Measurements from ENCODE around the gene RANGRF.

Gene RANGRF

GRCh38 chr17:8300226-8300625 is 11.8 kb downstream of the RANGRF start:
- no peak overlapping the region for H3K4me3 ChIP-seq (ENCODE audit: low read length)
- no peaks in the 10 kb centered on the region for H3K9me3 ChIP-seq (replicated peaks; ENCODE audit: low read length)
- no peaks in the 10 kb centered on the region for H3K36me3 ChIP-seq (ENCODE audit: insufficient read depth, low read length)
- H3K9ac ChIP-seq (ENCODE audit: low read depth, low read length), result no peak overlapping the region
- H3K4me1 ChIP-seq (ENCODE audit: control insufficient read depth, insufficient read depth, low read length), result no peaks in the 10 kb centered on the region
- H3K27me3 ChIP-seq (ENCODE audit: control insufficient read depth, insufficient read depth, low read length), result no peaks in the 10 kb centered on the region
- H3K4me2 ChIP-seq (ENCODE audit: low read length), result no peak overlapping the region

GRCh38 chr17:8300627-8301242 is 12.3 kb downstream of the RANGRF start:
- Histone ChIP-seq H3K36me3 (ENCODE audit: insufficient read depth, low read length) (no peaks in the 10 kb centered on the region), H3K9ac (ENCODE audit: low read depth, low read length) (no peak overlapping the region), H3K4me2 (ENCODE audit: low read length) (no peak overlapping the region), H3K27me3 (ENCODE audit: control insufficient read depth, insufficient read depth, low read length) (no peaks in the 10 kb centered on the region), H3K4me1 (ENCODE audit: control insufficient read depth, insufficient read depth, low read length) (no peaks in the 10 kb centered on the region), H3K9me3 (replicated peaks; ENCODE audit: low read length) (no peaks in the 10 kb centered on the region), H3K4me3 (ENCODE audit: low read length) (no peak overlapping the region)

DNA sequence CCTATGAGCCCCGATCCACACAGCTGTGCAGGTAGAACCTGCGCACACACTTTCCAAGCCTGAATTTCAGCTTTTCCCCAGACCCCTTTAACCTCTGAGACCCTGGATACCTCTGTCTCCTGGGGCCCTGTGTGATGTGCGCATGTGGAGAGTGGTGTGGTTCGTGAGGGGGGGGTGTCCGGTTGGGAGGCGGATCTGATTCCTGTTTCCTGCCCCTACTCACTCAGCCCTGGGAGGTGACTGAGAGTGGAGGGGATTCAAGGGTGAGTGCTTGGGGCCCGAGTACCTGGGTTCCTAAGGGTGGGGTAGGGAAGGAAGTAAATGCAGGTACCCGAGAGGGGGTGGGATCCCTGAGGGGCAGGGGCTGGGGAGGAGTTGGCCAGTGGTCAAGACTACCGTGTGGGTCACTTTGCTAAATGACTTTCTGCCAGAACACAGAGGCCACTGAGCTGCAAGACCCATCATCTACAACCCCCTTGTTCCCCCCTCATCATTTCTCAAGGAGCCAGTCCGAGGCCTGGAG is 22.2 kb downstream of the RANGRF start:
- peaks cover 54% of the 10 kb centered on the region for H3K27me3 ChIP-seq (ENCODE audit: control insufficient read depth, insufficient read depth, low read length)
- no peak overlapping the region for H3K4me2 ChIP-seq (ENCODE audit: low read length)
- no peaks in the 10 kb centered on the region for H3K4me1 ChIP-seq (ENCODE audit: control insufficient read depth, insufficient read depth, low read length)
- no peak overlapping the region for H3K4me3 ChIP-seq (ENCODE audit: low read length)
- no peak overlapping the region for H3K9ac ChIP-seq (ENCODE audit: low read depth, low read length)
- no peaks in the 10 kb centered on the region for H3K9me3 ChIP-seq (replicated peaks; ENCODE audit: low read length)
- H3K36me3 ChIP-seq (ENCODE audit: insufficient read depth, low read length), result no peaks in the 10 kb centered on the region

GRCh38 chr17:8311131-8311790 is 22.8 kb downstream of the RANGRF start:
- peaks cover 60% of the 10 kb centered on the region for H3K27me3 ChIP-seq (ENCODE audit: control insufficient read depth, insufficient read depth, low read length)
- no peak overlapping the region for H3K4me3 ChIP-seq (ENCODE audit: low read length)
- H3K9ac ChIP-seq (ENCODE audit: low read depth, low read length), result no peak overlapping the region
- H3K4me2 ChIP-seq (ENCODE audit: low read length), result no peak overlapping the region
- no peaks in the 10 kb centered on the region for H3K36me3 ChIP-seq (ENCODE audit: insufficient read depth, low read length)
- no peaks in the 10 kb centered on the region for H3K4me1 ChIP-seq (ENCODE audit: control insufficient read depth, insufficient read depth, low read length)
- H3K9me3 ChIP-seq (replicated peaks; ENCODE audit: low read length), result no peaks in the 10 kb centered on the region

GRCh38 chr17:8312251-8312650 is 23.8 kb downstream of the RANGRF start:
- Histone ChIP-seq H3K4me2 (ENCODE audit: low read length) (no peak overlapping the region), H3K9ac (ENCODE audit: low read depth, low read length) (no peak overlapping the region), H3K9me3 (replicated peaks; ENCODE audit: low read length) (no peaks in the 10 kb centered on the region), H3K4me3 (ENCODE audit: low read length) (no peak overlapping the region), H3K36me3 (ENCODE audit: insufficient read depth, low read length) (no peaks in the 10 kb centered on the region), H3K27me3 (ENCODE audit: control insufficient read depth, insufficient read depth, low read length) (peaks cover 66% of the 10 kb centered on the region), H3K4me1 (ENCODE audit: control insufficient read depth, insufficient read depth, low read length) (no peaks in the 10 kb centered on the region)

- Histone ChIP-seq H3K27me3 (ENCODE audit: control insufficient read depth, insufficient read depth, low read length) (peaks cover 72% of the 10 kb centered on the region), H3K4me1 (ENCODE audit: control insufficient read depth, insufficient read depth, low read length) (no peaks in the 10 kb centered on the region)
Measured at GRCh38 chr17:8312726-8313600, 24.5 kb downstream of the RANGRF start.

DNA sequence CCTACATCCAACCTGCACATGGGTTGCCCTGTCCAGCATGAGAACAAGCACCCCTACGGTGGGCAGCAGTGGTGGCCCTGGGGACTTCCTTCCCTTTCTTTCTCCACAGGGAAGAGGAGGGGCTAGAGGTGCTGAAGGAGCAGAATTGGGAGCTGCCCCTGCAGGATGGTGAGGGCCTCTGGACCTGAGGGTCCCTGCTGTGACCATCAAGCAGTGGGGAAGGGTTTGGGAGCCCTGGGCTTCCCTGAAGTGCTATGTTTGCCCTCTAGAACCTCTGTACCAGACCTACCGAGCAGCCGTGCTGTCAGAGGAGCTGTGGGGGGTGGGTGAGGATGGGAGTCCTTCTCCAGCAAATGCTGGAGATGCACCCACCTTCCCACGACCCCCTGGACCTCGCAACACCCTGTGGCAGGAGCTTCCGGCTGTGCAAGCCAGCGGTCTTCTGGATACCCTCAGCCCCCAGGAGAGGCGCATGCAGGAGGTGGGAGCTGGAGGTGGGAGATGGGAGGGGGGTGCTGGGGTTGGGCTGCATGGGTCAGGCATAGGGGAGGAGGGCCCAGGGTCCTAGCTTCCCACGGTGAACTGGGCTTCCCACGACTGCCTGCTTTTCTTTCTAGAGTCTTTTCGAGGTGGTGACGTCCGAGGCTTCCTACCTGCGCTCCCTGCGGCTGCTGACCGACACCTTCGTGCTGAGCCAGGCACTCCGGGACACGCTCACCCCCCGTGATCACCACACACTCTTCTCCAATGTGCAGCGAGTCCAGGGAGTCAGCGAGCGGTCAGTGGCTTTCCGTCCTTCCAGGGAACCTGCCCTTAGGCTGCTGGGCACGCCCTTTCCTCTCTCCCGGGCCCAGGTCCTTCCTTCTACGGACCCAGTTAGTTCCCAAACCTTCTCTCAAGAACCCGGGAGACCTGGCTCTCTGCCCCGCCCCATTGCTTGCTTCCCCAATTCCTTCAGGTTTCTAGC is 26.6 kb downstream of the RANGRF start:
- no peak overlapping the region for H3K4me3 ChIP-seq (ENCODE audit: low read length)
- no peaks in the 10 kb centered on the region for H3K9me3 ChIP-seq (replicated peaks; ENCODE audit: low read length)
- no peaks in the 10 kb centered on the region for H3K4me1 ChIP-seq (ENCODE audit: control insufficient read depth, insufficient read depth, low read length)
- no peak overlapping the region for H3K9ac ChIP-seq (ENCODE audit: low read depth, low read length)
- peaks cover 83% of the 10 kb centered on the region for H3K27me3 ChIP-seq (ENCODE audit: control insufficient read depth, insufficient read depth, low read length)
- H3K36me3 ChIP-seq (ENCODE audit: insufficient read depth, low read length), result no peaks in the 10 kb centered on the region
- H3K4me2 ChIP-seq (ENCODE audit: low read length), result no peak overlapping the region

More at GRCh38 chr17:8312726-8313600, 24.5 kb downstream of the RANGRF start:
- Histone ChIP-seq H3K4me2 (ENCODE audit: low read length) (no peak overlapping the region), H3K36me3 (ENCODE audit: insufficient read depth, low read length) (no peaks in the 10 kb centered on the region), H3K4me3 (ENCODE audit: low read length) (no peak overlapping the region), H3K9me3 (replicated peaks; ENCODE audit: low read length) (no peaks in the 10 kb centered on the region), H3K9ac (ENCODE audit: low read depth, low read length) (no peak overlapping the region)

DNA sequence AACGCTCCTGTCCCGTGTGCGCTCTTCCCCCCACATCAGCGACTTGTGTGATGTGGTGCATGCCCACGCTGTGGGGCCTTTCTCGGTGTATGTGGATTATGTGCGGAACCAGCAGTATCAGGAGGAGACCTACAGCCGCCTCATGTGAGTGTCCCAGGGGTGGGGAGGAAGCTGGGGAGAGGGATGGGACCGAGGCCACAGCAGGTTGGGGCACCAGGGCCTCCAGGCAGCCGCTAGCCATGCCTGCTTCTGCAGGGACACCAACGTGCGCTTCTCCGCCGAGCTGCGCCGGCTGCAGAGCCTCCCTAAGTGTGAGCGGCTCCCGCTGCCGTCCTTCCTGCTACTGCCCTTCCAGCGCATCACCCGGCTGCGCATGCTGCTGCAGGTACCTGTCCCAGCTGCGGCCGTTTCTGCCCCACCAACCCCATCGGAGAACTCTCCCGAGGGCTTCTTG is 27.3 kb downstream of the RANGRF start:
- no peak overlapping the region for H3K4me2 ChIP-seq (ENCODE audit: low read length)
- H3K4me3 ChIP-seq (ENCODE audit: low read length), result no peak overlapping the region
- H3K4me1 ChIP-seq (ENCODE audit: control insufficient read depth, insufficient read depth, low read length), result no peaks in the 10 kb centered on the region
- H3K9me3 ChIP-seq (replicated peaks; ENCODE audit: low read length), result no peaks in the 10 kb centered on the region
- H3K36me3 ChIP-seq (ENCODE audit: insufficient read depth, low read length), result no peaks in the 10 kb centered on the region
- no peak overlapping the region for H3K9ac ChIP-seq (ENCODE audit: low read depth, low read length)
- H3K27me3 ChIP-seq (ENCODE audit: control insufficient read depth, insufficient read depth, low read length), result peaks cover 80% of the 10 kb centered on the region

GRCh38 chr17:8318010-8318935 is 29.8 kb downstream of the RANGRF start:
- Histone ChIP-seq H3K4me3 (ENCODE audit: low read length) (no peak overlapping the region), H3K27me3 (ENCODE audit: control insufficient read depth, insufficient read depth, low read length) (peaks cover 64% of the 10 kb centered on the region), H3K4me1 (ENCODE audit: control insufficient read depth, insufficient read depth, low read length) (no peaks in the 10 kb centered on the region)

DNA sequence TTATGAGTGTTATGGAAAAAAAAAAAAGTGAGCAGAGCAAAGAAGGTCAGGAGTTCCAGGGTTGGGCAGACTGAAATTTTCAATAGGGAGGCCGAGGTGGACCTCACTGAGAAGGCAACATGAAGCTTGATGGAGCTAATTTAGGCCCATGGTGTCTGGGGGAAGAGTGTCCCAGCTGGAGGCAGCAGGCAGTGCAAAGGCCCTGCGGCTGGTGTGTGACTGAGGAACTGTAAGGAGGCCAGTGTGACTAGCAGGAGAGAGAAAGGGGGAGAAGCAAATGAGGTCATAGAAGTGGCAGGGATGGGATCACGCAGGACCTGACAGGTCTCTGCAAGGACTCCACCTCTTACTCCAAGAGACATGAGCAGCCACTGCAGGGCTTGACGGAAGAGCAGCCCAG is 31.8 kb downstream of the RANGRF start:
- H3K36me3 ChIP-seq (ENCODE audit: insufficient read depth, low read length), result no peaks in the 10 kb centered on the region
- H3K27me3 ChIP-seq (ENCODE audit: control insufficient read depth, insufficient read depth, low read length), result peaks cover 44% of the 10 kb centered on the region
- H3K9ac ChIP-seq (ENCODE audit: low read depth, low read length), result no peak overlapping the region
- no peaks in the 10 kb centered on the region for H3K9me3 ChIP-seq (replicated peaks; ENCODE audit: low read length)
- H3K4me3 ChIP-seq (ENCODE audit: low read length), result no peak overlapping the region
- H3K4me2 ChIP-seq (ENCODE audit: low read length), result no peak overlapping the region
- no peaks in the 10 kb centered on the region for H3K4me1 ChIP-seq (ENCODE audit: control insufficient read depth, insufficient read depth, low read length)

More at GRCh38 chr17:8318010-8318935, 29.8 kb downstream of the RANGRF start:
- H3K36me3 ChIP-seq (ENCODE audit: insufficient read depth, low read length), result no peaks in the 10 kb centered on the region
- H3K9me3 ChIP-seq (replicated peaks; ENCODE audit: low read length), result no peaks in the 10 kb centered on the region
- no peak overlapping the region for H3K4me2 ChIP-seq (ENCODE audit: low read length)
- H3K9ac ChIP-seq (ENCODE audit: low read depth, low read length), result no peak overlapping the region

Data from skeletal muscle satellite cell (primary cell).